Measurements from ENCODE around the gene PRICKLE2. TPM values are rescaled to one million over a fixed set of nuclear protein-coding genes. Genes with fewer than 3 reads are reported as not detected.

Gene PRICKLE2
- total and polyA plus RNA-seq, 10 of the 15 experiments (the other 5 are each of a cell fraction or from before 2014, with no cell fraction given) = 0.11 to 2.6 (median 0.69) TPM

DNA sequence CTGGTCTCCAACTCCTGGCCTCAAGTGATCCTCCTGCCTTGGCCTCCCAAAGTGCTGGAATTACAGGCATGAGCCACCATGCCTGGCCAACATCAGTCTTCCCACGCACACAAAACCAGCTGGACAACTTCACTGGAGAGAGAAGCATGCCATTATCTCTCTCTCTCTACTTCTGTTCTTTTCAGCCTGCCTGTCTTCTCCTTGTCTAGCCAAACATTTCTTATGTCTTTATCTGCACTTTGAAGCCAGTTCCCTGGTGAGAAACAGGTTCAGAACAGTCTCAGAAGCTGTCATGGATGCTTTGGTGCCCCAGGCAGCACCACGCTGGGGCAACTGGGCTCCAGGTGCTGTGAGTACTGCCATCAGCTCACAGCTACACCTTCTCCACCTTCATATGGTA lies 79.8 kb downstream of the PRICKLE2 start:
- 0% methylated on average over 2 of the region's 2 CpGs for WGBS (ENCODE audit: insufficient coverage, insufficient replicate concordance, low lambda C conversion rate, missing lambda C conversion rate)
- Histone ChIP-seq H3K4me2 (ENCODE audit: control insufficient read depth, insufficient read depth) (no peak overlapping the region), H3K9me3 (replicated peaks; ENCODE audit: control insufficient read depth, insufficient read depth, low read length) (no peaks in the 10 kb centered on the region), H3K79me2 (ENCODE audit: control insufficient read depth, insufficient read depth, low read length) (no peaks in the 10 kb centered on the region), H3K27me3 (replicated peaks in 1 of 2; ENCODE audit: control insufficient read depth in 2 of 2, insufficient read depth in 2 of 2, low read length in 1 of 2) (no peaks in the 10 kb centered on the region), H2AFZ (ENCODE audit: control insufficient read depth, low read depth, low read length) (no peak overlapping the region), H3K4me1 (ENCODE audit: control insufficient read depth, insufficient read depth, low read length) (no peaks in the 10 kb centered on the region), H3K4me3 (no peak overlapping the region), H3K36me3 (ENCODE audit: control insufficient read depth in 2 of 2, insufficient read depth in 2 of 2, low read length in 1 of 2) (no peaks in the 10 kb centered on the region), H3K27ac (ENCODE audit: control insufficient read depth, insufficient read depth) (no peak overlapping the region), H3K9ac (ENCODE audit: control insufficient read depth, insufficient read depth, low read length) (no peak overlapping the region), H4K20me1 (ENCODE audit: control insufficient read depth, insufficient read depth) (no peaks in the 10 kb centered on the region)
- no peak for TF ChIP-seq RUNX3 (IDR thresholded peaks at IDR 0.05; ENCODE audit: low read length)
- TF ChIP-seq ETV6 (conservative IDR thresholded peaks at IDR 0.05 in 1 of 2, IDR thresholded peaks at IDR 0.05 in 1 of 2; ENCODE audit: borderline replicate concordance in 1 of 2, low read depth in 1 of 2) = 0 out of 4 replicates have a peak, but pooled peaks of 1 of the 2 experiments have one; percentile 33
- DNase-seq (ENCODE audit: low read depth, low spot score) = no peak
- in situ Hi-C loops (cut with MboI) (no loop called here), intact Hi-C loops (cut with micrococcal nuclease; ENCODE audit: unreplicated experiment) (no loop called here)
- CTCF ChIA-PET = interaction anchor here (1.3 kb wide), 1 partner anchor 78 kb away, joined by 3 read pairs; no protein-coding TSS in a partner anchor
- BruUV-seq (replicated peaks) = no TSS peak
- no peak for FAIRE-seq
- POLR2A ChIA-PET = no interaction called here
- RAD21 ChIA-PET (ENCODE audit: unreplicated experiment) = no interaction called here
- SMC1A ChIA-PET (ENCODE audit: uncharacterized antibody, unreplicated experiment) = interaction anchor here (0.9 to 1.8 kb wide), 3 partner anchors 10 to 56 kb away, joined by 3 to 4 read pairs (median 4); no protein-coding TSS in a partner anchor
- ATAC-seq = no peak

DNA sequence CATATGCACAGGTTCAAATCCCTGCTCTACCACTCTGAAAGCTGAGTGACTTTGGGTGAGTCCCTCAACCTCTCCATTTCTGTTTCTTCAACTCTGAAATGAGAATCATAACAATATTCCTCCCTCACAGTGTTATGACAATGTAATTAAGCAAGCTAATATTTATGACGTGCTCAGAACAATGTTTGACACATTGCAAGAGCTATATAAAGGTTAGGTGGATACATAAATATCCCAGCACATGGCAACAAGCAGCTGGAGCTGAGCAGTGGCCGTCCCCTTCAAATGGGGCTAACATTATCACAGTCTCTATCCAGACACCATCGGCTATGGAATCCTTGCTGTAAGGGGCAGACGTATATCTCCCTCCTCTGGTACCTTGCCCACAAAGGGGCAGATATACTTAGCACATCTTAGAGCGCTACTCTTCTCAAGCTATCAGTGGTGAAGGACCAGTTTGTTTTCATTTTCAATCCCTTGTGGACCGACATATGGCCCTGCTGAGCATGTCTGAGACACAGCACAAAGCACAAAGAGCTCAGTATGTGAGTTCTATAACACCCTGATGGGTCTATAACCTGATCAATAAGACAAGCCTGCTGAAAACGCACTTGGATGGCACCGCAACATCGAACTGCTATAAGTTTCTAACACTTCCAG lies 80.9 kb downstream of the PRICKLE2 start:
- WGBS (ENCODE audit: insufficient coverage, insufficient replicate concordance, low lambda C conversion rate, missing lambda C conversion rate) = 56% methylated on average over 9 of the region's 9 CpGs
- TF ChIP-seq MEF2B (IDR thresholded peaks at IDR 0.05; ENCODE audit: partially characterized antibody, poor library complexity, severe bottlenecking) (no peak), HDAC2 (IDR thresholded peaks at IDR 0.05) (no peak), CHD1 (IDR thresholded peaks at IDR 0.05; ENCODE audit: low read depth, low read length) (no peak)
- TF ChIP-seq, protein P1, sequence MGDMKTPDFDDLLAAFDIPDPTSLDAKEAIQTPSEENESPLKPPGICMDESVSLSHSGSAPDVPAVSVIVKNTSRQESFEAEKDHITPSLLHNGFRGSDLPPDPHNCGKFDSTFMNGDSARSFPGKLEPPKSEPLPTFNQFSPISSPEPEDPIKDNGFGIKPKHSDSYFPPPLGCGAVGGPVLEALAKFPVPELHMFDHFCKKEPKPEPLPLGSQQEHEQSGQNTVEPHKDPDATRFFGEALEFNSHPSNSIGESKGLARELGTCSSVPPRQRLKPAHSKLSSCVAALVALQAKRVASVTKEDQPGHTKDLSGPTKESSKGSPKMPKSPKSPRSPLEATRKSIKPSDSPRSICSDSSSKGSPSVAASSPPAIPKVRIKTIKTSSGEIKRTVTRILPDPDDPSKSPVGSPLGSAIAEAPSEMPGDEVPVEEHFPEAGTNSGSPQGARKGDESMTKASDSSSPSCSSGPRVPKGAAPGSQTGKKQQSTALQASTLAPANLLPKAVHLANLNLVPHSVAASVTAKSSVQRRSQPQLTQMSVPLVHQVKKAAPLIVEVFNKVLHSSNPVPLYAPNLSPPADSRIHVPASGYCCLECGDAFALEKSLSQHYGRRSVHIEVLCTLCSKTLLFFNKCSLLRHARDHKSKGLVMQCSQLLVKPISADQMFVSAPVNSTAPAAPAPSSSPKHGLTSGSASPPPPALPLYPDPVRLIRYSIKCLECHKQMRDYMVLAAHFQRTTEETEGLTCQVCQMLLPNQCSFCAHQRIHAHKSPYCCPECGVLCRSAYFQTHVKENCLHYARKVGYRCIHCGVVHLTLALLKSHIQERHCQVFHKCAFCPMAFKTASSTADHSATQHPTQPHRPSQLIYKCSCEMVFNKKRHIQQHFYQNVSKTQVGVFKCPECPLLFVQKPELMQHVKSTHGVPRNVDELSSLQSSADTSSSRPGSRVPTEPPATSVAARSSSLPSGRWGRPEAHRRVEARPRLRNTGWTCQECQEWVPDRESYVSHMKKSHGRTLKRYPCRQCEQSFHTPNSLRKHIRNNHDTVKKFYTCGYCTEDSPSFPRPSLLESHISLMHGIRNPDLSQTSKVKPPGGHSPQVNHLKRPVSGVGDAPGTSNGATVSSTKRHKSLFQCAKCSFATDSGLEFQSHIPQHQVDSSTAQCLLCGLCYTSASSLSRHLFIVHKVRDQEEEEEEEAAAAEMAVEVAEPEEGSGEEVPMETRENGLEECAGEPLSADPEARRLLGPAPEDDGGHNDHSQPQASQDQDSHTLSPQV (IDR thresholded peaks at IDR 0.05) = no peak
- TF ChIP-seq, protein P2, sequence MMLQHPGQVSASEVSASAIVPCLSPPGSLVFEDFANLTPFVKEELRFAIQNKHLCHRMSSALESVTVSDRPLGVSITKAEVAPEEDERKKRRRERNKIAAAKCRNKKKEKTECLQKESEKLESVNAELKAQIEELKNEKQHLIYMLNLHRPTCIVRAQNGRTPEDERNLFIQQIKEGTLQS (IDR thresholded peaks at IDR 0.05; ENCODE audit: borderline replicate concordance, extremely low read depth, low read depth, low read length) = no peak
- H3K4me2 ChIP-seq (ENCODE audit: control insufficient read depth, insufficient read depth) = no peak overlapping the region
- FAIRE-seq = no peak
- no peaks in the 10 kb centered on the region for H3K36me3 ChIP-seq (ENCODE audit: control insufficient read depth in 2 of 2, insufficient read depth in 2 of 2, low read length in 1 of 2)
- no peak for ATAC-seq
- H2AFZ ChIP-seq (ENCODE audit: control insufficient read depth, low read depth, low read length) = no peak overlapping the region
- H3K9me3 ChIP-seq (replicated peaks; ENCODE audit: control insufficient read depth, insufficient read depth, low read length) = no peaks in the 10 kb centered on the region
- ChIA-PET RAD21 (ENCODE audit: unreplicated experiment) (interaction anchor here (0.7 kb wide), 1 partner anchor 81 kb away, joined by 3 read pairs; the partner anchor contains the start of gene PRICKLE2), CTCF (interaction anchor here (0.9 to 1.3 kb wide), 2 partner anchors 79 to 387 kb away, joined by 3 read pairs; no protein-coding TSS in a partner anchor), SMC1A (ENCODE audit: uncharacterized antibody, unreplicated experiment) (interaction anchor here (0.8 to 1.8 kb wide), 6 partner anchors 8 to 177 kb away, joined by 3 to 4 read pairs (median 4); no protein-coding TSS in a partner anchor), POLR2A (no interaction called here)
- no TSS peak for BruUV-seq (replicated peaks)
- intact Hi-C loops (cut with micrococcal nuclease; ENCODE audit: unreplicated experiment) (no loop called here), in situ Hi-C loops (cut with MboI) (no loop called here)
- H3K27ac ChIP-seq (ENCODE audit: control insufficient read depth, insufficient read depth) = no peak overlapping the region
- H4K20me1 ChIP-seq (ENCODE audit: control insufficient read depth, insufficient read depth) = no peaks in the 10 kb centered on the region
- no peaks in the 10 kb centered on the region for H3K4me1 ChIP-seq (ENCODE audit: control insufficient read depth, insufficient read depth, low read length)
- no peak for DNase-seq (ENCODE audit: low read depth, low spot score)
- H3K9ac ChIP-seq (ENCODE audit: control insufficient read depth, insufficient read depth, low read length) = no peak overlapping the region
- H3K4me3 ChIP-seq = no peak overlapping the region
- no peaks in the 10 kb centered on the region for H3K27me3 ChIP-seq (replicated peaks in 1 of 2; ENCODE audit: control insufficient read depth in 2 of 2, insufficient read depth in 2 of 2, low read length in 1 of 2)
- H3K79me2 ChIP-seq (ENCODE audit: control insufficient read depth, insufficient read depth, low read length) = no peaks in the 10 kb centered on the region

Data from GM12878 (cell line).